ENCODE results near the gene DAG1. TPM values are rescaled to one million over a fixed set of nuclear protein-coding genes. Genes with fewer than 3 reads are reported as not detected.

DAG1 gene
- total RNA-seq, 1 experiment from 2014 or later = 226 TPM

DNA sequence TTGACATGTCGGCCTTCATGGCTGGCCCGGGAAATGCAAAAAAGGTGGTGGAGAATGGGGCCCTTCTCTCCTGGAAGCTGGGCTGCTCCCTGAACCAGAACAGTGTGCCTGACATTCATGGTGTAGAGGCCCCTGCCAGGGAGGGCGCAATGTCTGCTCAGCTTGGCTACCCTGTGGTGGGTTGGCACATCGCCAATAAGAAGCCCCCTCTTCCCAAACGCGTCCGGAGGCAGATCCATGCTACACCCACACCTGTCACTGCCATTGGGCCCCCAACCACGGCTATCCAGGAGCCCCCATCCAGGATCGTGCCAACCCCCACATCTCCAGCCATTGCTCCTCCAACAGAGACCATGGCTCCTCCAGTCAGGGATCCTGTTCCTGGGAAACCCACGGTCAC lies 61.2 kb downstream of the DAG1 start:
- Mint-ChIP-seq H3K27me3 (ENCODE audit: unreplicated experiment) (no peaks in the 10 kb centered on the region), H3K4me3 (ENCODE audit: low read depth, unreplicated experiment) (no peak overlapping the region), H3K27ac (ENCODE audit: unreplicated experiment) (no peak overlapping the region), H3K4me1 (ENCODE audit: low read depth, unreplicated experiment) (peaks cover 8% of the 10 kb centered on the region), H3K9me3 (ENCODE audit: low read depth, unreplicated experiment) (no peaks in the 10 kb centered on the region), H3K36me3 (ENCODE audit: insufficient read depth, unreplicated experiment) (peaks cover 32% of the 10 kb centered on the region)
- no peak for DNase-seq
- no TSS peak for BruUV-seq (replicated peaks)
- TF ChIP-seq, protein P1, sequence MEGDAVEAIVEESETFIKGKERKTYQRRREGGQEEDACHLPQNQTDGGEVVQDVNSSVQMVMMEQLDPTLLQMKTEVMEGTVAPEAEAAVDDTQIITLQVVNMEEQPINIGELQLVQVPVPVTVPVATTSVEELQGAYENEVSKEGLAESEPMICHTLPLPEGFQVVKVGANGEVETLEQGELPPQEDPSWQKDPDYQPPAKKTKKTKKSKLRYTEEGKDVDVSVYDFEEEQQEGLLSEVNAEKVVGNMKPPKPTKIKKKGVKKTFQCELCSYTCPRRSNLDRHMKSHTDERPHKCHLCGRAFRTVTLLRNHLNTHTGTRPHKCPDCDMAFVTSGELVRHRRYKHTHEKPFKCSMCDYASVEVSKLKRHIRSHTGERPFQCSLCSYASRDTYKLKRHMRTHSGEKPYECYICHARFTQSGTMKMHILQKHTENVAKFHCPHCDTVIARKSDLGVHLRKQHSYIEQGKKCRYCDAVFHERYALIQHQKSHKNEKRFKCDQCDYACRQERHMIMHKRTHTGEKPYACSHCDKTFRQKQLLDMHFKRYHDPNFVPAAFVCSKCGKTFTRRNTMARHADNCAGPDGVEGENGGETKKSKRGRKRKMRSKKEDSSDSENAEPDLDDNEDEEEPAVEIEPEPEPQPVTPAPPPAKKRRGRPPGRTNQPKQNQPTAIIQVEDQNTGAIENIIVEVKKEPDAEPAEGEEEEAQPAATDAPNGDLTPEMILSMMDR (IDR thresholded peaks at IDR 0.05; ENCODE audit: unreplicated experiment) = no peak
- intact Hi-C loops (cut with micrococcal nuclease; ENCODE audit: unreplicated experiment) = no loop called here
- CTCF ChIA-PET = no interaction called here

DNA sequence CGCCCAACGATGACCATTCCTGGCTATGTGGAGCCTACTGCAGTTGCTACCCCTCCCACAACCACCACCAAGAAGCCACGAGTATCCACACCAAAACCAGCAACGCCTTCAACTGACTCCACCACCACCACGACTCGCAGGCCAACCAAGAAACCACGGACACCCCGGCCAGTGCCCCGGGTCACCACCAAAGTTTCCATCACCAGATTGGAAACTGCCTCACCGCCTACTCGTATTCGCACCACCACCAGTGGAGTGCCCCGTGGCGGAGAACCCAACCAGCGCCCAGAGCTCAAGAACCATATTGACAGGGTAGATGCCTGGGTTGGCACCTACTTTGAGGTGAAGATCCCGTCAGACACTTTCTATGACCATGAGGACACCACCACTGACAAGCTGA lies 61.6 kb downstream of the DAG1 start:
- TSS peak; percentile 34 for BruUV-seq (replicated peaks)
- Mint-ChIP-seq H3K4me3 (ENCODE audit: low read depth, unreplicated experiment) (no peak overlapping the region), H3K27ac (ENCODE audit: unreplicated experiment) (no peak overlapping the region), H3K9me3 (ENCODE audit: low read depth, unreplicated experiment) (no peaks in the 10 kb centered on the region), H3K4me1 (ENCODE audit: low read depth, unreplicated experiment) (peaks cover 8% of the 10 kb centered on the region), H3K27me3 (ENCODE audit: unreplicated experiment) (no peaks in the 10 kb centered on the region), H3K36me3 (ENCODE audit: insufficient read depth, unreplicated experiment) (peaks cover 28% of the 10 kb centered on the region)
- intact Hi-C loops (cut with micrococcal nuclease; ENCODE audit: unreplicated experiment) = no loop called here
- DNase-seq = no peak
- CTCF ChIA-PET = no interaction called here
- TF ChIP-seq, protein P1 (IDR thresholded peaks at IDR 0.05; ENCODE audit: unreplicated experiment) = no peak

GRCh38 chr3:49533031-49533430 lies 63.0 kb downstream of the DAG1 start:
- Mint-ChIP-seq H3K4me1 (ENCODE audit: low read depth, unreplicated experiment) (peaks cover 8% of the 10 kb centered on the region), H3K4me3 (ENCODE audit: low read depth, unreplicated experiment) (no peak overlapping the region), H3K36me3 (ENCODE audit: insufficient read depth, unreplicated experiment) (peaks cover 21% of the 10 kb centered on the region), H3K9me3 (ENCODE audit: low read depth, unreplicated experiment) (no peaks in the 10 kb centered on the region), H3K27me3 (ENCODE audit: unreplicated experiment) (no peaks in the 10 kb centered on the region), H3K27ac (ENCODE audit: unreplicated experiment) (no peak overlapping the region)
- BruUV-seq (replicated peaks) = no TSS peak
- DNase-seq = no peak
- TF ChIP-seq, protein P1 (IDR thresholded peaks at IDR 0.05; ENCODE audit: unreplicated experiment) = no peak
- CTCF ChIA-PET = no interaction called here
- intact Hi-C loops (cut with micrococcal nuclease; ENCODE audit: unreplicated experiment) = no loop called here

DNA sequence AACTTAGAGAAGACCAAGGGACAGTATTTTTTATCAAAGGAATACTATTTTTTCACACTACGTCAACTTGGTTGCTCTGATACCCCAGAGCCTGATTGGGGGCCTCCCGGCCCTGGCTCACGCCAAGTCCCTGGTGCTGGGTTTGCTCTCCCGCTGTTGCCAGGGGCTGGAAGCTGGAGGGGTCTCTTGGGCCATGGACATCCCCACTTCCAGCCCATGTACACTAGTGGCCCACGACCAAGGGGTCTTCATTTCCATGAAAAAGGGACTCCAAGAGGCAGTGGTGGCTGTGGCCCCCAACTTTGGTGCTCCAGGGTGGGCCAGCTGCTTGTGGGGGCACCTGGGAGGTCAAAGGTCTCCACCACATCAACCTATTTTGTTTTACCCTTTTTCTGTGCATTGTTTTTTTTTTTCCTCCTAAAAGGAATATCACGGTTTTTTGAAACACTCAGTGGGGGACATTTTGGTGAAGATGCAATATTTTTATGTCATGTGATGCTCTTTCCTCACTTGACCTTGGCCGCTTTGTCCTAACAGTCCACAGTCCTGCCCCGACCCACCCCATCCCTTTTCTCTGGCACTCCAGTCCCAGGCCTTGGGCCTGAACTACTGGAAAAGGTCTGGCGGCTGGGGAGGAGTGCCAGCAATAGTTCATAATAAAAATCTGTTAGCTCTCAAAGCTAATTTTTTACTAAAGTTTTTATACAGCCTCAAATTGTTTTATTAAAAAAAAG lies 63.9 kb downstream of the DAG1 start:
- DNase-seq = no peak
- CTCF ChIA-PET = interaction anchor here (0.7 kb wide), 1 partner anchor 139 kb away, joined by 3 read pairs; no protein-coding TSS in a partner anchor
- Mint-ChIP-seq H3K4me1 (ENCODE audit: low read depth, unreplicated experiment) (peaks cover 8% of the 10 kb centered on the region), H3K9me3 (ENCODE audit: low read depth, unreplicated experiment) (no peaks in the 10 kb centered on the region), H3K4me3 (ENCODE audit: low read depth, unreplicated experiment) (no peak overlapping the region), H3K27ac (ENCODE audit: unreplicated experiment) (no peak overlapping the region), H3K36me3 (ENCODE audit: insufficient read depth, unreplicated experiment) (peaks cover 21% of the 10 kb centered on the region), H3K27me3 (ENCODE audit: unreplicated experiment) (no peaks in the 10 kb centered on the region)
- no TSS peak for BruUV-seq (replicated peaks)
- TF ChIP-seq, protein P1 (IDR thresholded peaks at IDR 0.05; ENCODE audit: unreplicated experiment) = no peak
- intact Hi-C loops (cut with micrococcal nuclease; ENCODE audit: unreplicated experiment) = no loop called here

Measured in Calu3 (cell line).